Measurements from ENCODE around the gene KIF12. TPM values are rescaled to one million over a fixed set of nuclear protein-coding genes. Genes with fewer than 3 reads are reported as not detected.

Gene KIF12
- total and polyA plus RNA-seq, 9 donors = 0.54 to 17.8 (median 2.0) TPM; not detected in 1

DNA sequence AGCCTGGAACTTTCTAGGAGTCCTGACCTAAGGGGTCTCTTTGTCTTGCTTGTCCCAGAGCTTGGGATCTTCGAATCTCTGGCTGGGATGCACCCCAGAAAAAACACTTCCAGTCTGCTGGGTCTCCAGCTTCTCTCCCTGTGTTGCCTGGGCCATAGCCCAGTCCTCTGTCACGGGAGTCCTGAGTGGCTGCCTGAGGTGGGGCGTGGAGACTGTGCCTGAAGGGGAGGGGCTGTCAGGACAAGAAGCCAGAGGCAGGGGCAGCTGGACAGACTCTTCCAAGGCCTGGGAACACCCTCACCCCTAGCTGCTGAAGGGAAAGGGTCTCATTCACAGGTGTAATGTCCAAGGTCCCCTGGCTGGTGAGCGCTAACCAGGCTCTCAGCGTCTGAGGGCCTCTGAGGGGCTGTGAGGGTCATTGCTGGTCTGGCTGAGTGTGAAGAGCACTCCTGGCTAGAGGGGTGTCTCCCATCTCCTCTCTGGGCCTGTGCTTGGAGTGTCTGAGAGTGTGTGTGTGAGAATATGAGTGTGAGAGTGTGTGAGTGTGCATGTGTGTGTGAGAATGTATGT lies 35.8 kb upstream of the KIF12 start:
- Histone ChIP-seq H3K27me3 (no peaks in the 10 kb centered on the region), H3K27ac (no peak overlapping the region), H3K36me3 (no peaks in the 10 kb centered on the region), H3K4me3 (no peak overlapping the region), H3K9me3 (no peaks in the 10 kb centered on the region), H3K4me1 (ENCODE audit: insufficient read depth) (peaks cover 3% of the 10 kb centered on the region)
- DNase-seq = no peak
- intact Hi-C loops (cut with DNase I) = no loop called here
- TF ChIP-seq POLR2A (IDR thresholded peaks at IDR 0.05) (no peak), EP300 (IDR thresholded peaks at IDR 0.05) (no peak)
- TF ChIP-seq, protein P1, sequence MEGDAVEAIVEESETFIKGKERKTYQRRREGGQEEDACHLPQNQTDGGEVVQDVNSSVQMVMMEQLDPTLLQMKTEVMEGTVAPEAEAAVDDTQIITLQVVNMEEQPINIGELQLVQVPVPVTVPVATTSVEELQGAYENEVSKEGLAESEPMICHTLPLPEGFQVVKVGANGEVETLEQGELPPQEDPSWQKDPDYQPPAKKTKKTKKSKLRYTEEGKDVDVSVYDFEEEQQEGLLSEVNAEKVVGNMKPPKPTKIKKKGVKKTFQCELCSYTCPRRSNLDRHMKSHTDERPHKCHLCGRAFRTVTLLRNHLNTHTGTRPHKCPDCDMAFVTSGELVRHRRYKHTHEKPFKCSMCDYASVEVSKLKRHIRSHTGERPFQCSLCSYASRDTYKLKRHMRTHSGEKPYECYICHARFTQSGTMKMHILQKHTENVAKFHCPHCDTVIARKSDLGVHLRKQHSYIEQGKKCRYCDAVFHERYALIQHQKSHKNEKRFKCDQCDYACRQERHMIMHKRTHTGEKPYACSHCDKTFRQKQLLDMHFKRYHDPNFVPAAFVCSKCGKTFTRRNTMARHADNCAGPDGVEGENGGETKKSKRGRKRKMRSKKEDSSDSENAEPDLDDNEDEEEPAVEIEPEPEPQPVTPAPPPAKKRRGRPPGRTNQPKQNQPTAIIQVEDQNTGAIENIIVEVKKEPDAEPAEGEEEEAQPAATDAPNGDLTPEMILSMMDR (IDR thresholded peaks at IDR 0.05) = no peak
- 76 to 85% (median 80%) methylated on average over 5 of the region's 5 CpGs for WGBS, 3 donors

DNA sequence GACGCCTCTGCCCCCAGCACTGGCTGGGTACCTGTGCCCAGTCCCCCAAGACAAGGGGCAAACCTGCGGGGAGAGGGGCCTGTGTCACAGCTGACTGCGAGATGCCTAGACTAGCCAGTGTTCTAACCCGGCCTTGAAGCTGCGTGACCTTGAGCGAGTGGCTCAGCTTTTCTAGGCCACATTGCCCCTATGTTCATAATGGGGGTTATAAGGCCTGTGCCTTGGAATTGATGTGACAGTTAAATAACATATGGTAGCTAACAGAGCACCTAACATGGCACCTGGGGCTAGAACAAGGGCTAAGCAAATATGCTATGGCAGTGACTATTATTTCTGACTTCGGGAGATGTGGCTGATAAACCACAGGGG lies 33.4 kb upstream of the KIF12 start:
- no peak overlapping the region for H3K27ac ChIP-seq
- WGBS, 3 donors = 59 to 87% (median 75%) methylated on average over 7 of the region's 7 CpGs
- DNase-seq = no peak
- no peak overlapping the region for H3K4me3 ChIP-seq
- TF ChIP-seq EP300 (IDR thresholded peaks at IDR 0.05) (no peak), POLR2A (IDR thresholded peaks at IDR 0.05) (no peak)
- TF ChIP-seq, protein P1 (IDR thresholded peaks at IDR 0.05) = no peak
- H3K36me3 ChIP-seq = no peaks in the 10 kb centered on the region
- H3K27me3 ChIP-seq = no peaks in the 10 kb centered on the region
- intact Hi-C loops (cut with DNase I) = no loop called here
- H3K4me1 ChIP-seq (ENCODE audit: insufficient read depth) = peaks cover 3% of the 10 kb centered on the region
- no peaks in the 10 kb centered on the region for H3K9me3 ChIP-seq

DNA sequence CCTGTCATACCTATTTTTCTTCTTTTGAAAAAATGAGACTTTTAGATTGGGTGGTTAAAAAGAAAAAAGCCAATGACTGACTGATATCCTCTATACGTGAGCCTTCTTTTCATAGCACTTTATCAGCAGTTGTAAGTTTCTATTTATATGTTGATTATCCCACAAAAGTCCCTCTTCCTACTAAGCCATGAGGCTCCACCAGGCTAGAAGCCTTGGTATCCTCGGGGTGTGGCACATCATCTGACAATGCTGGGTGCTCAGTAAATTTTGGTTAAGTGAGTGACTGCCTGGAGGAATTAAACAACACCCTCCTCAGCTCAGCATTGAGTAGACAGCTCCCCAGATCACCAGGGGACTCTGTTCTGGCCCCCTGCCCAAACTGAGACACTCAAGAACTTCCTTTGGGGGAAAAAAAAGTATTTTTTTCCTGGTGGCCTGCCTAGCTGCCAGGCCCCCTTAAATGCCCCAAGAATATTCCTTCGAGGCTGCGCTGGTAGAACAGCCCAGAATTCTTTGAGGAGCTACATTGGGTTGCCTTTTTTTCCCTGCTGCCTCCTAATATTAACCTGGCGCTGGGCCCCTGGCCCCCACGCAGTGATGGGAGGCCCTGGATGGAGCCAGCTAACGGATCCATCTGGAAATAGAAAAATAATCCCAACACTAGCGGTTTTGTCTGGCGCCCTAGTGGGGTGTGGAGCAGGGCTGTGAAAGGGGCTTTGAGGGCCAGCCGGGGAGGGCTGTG lies 32.9 kb upstream of the KIF12 start:
- TF ChIP-seq EP300 (IDR thresholded peaks at IDR 0.05) (no peak), POLR2A (IDR thresholded peaks at IDR 0.05) (no peak)
- TF ChIP-seq, protein P1 (IDR thresholded peaks at IDR 0.05) = no peak
- WGBS, 3 donors = 59 to 72% (median 68%) methylated on average over 10 of the region's 10 CpGs

DNA sequence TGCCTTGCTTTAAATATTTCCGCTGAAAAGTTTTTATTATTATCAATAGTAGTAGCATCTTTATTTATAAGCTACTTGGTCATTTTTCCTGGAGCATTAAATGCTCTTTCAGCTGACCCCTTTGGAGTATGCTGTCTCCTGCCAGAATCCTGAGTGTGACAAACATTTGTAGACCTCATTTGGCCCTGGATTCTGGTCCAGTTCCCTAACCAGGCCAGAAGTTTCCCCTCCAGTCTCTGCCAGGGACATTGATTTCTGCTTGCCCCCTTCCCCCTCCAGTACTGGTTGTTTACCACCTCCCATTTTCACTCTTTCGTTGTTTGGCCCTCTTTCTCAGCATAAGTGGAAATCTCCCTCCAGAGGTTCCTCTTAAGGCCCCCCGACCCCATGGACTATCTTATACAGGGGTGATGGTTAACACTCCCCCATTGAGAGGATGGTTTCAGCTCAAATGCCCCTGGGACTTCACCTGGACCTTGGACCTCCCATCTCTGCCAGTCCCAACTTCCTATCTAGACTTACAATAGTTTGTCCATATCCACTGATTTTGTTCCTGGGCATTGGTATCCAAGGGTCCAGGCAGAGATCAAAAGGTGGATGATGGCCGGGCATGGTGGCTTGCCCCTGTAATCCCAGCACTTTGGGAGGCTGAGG lies 31.7 kb upstream of the KIF12 start:
- no peak overlapping the region for H3K4me3 ChIP-seq
- no peak for TF ChIP-seq POLR2A (IDR thresholded peaks at IDR 0.05)
- TF ChIP-seq EP300 (IDR thresholded peaks at IDR 0.05) = no peak
- TF ChIP-seq, protein P1 (IDR thresholded peaks at IDR 0.05) = no peak
- peaks cover 3% of the 10 kb centered on the region for H3K4me1 ChIP-seq (ENCODE audit: insufficient read depth)
- H3K36me3 ChIP-seq = no peaks in the 10 kb centered on the region
- WGBS, 3 donors = 86 to 88% (median 86%) methylated on average over 4 of the region's 4 CpGs
- H3K9me3 ChIP-seq = no peaks in the 10 kb centered on the region
- no peak overlapping the region for H3K27ac ChIP-seq
- intact Hi-C loops (cut with DNase I) = no loop called here
- no peaks in the 10 kb centered on the region for H3K27me3 ChIP-seq
- no peak for DNase-seq

More for the DNA sequence above, 32.9 kb upstream of the KIF12 start:
- intact Hi-C loops (cut with DNase I) = no loop called here
- no peaks in the 10 kb centered on the region for H3K36me3 ChIP-seq
- no peaks in the 10 kb centered on the region for H3K9me3 ChIP-seq
- no peaks in the 10 kb centered on the region for H3K27me3 ChIP-seq
- H3K4me3 ChIP-seq = no peak overlapping the region
- H3K4me1 ChIP-seq (ENCODE audit: insufficient read depth) = peaks cover 3% of the 10 kb centered on the region
- no peak overlapping the region for H3K27ac ChIP-seq
- peak in 1 of 5 donors; percentile 44 for DNase-seq

Data from ovary (tissue), 9 donors.